HUES48 (cell line): ENCODE measurements around the gene BICDL2.

Source experiments
- H3K27ac ChIP-seq: one replicate; pipeline ENCODE4 v1.7.0; 2013; ENCODE audit warnings: low read depth, low read length, inconsistent platforms
- H3K27me3 ChIP-seq: 2 replicates; pipeline ENCODE4 v1.6.1; 2013; ENCODE audit warnings: mild to moderate bottlenecking, low read length; ENCODE audit not compliant: control insufficient read depth, insufficient read depth
- H3K36me3 ChIP-seq: 2 replicates; pipeline ENCODE4 v1.6.1; 2013; ENCODE audit warnings: low read length; ENCODE audit not compliant: control insufficient read depth, insufficient read depth
- H3K4me1 ChIP-seq: 2 replicates; pipeline ENCODE4 v1.6.1; 2013; ENCODE audit warnings: mild to moderate bottlenecking, low read length; ENCODE audit not compliant: control insufficient read depth, insufficient read depth
- H3K4me3 ChIP-seq: 2 replicates; pipeline ENCODE4 v1.5.1; 2013; ENCODE audit warnings: mild to moderate bottlenecking, low read depth, low read length
- H3K9ac ChIP-seq: 2 replicates; pipeline ENCODE4 v1.6.1; 2013; ENCODE audit warnings: mild to moderate bottlenecking, low read depth, low read length, moderate library complexity
- H3K9me3 ChIP-seq: 2 replicates; pipeline ENCODE4 v1.6.1; 2013; ENCODE audit warnings: low read length; ENCODE audit not compliant: control insufficient read depth, insufficient read depth

BICDL2 gene

DNA sequence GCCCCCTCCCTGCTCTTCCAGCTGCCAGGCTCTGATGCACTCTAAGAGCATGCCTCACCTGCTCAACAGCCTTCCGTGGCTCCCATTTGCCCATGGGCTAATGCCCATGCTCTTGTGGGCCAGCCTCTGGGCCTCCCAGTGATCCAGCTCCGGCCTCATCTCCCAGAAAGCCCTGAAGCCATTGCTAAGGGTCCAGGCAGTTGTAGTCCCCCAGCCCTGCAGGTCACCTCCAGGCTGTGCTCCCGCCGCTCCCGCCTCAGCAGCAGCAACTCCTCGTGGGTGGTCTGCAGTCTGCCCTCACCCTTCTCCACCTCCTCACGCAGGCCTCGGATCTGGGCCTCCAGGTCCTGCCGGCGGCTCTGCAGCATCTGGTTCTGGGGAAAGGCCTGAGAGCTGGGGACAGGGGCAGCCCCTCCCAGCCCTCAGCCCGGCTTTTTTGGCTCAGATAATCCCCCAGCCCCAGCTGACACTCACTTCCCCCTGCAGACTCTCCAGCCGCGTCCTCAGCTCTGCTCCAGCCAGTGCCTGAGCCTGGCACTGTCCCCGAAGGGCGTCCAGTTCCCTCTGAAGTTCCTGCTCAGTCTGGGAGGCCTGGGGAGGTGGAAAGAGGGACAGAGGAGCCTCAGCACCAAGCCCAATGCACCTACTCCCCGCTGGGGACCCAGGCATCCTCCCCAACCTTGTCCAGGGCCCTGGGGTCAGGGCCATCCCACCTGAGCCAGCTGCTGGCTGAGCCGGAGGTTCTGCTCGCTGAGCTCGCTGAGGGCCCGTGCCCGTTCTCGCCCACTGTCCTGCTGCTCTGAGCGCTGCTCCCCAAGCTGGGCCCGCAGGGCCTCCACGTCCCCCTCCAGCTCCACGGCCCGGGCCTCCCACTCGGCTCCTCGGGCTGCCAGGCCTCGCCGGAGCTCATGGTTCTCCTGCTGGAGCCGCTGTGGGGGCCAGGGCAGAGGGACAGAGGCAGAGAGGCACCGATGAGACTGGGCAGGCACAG lies 6.2 kb downstream of the BICDL2 start:
- Histone ChIP-seq H3K27me3 (peaks cover 6% of the 10 kb centered on the region), H3K4me3 (no peak overlapping the region), H3K9ac (no peak overlapping the region), H3K27ac (no peak overlapping the region), H3K9me3 (no peaks in the 10 kb centered on the region), H3K4me1 (peaks cover 12% of the 10 kb centered on the region; the same call in 1 of the 2 replicates), H3K36me3 (peaks cover 20% of the 10 kb centered on the region)

DNA sequence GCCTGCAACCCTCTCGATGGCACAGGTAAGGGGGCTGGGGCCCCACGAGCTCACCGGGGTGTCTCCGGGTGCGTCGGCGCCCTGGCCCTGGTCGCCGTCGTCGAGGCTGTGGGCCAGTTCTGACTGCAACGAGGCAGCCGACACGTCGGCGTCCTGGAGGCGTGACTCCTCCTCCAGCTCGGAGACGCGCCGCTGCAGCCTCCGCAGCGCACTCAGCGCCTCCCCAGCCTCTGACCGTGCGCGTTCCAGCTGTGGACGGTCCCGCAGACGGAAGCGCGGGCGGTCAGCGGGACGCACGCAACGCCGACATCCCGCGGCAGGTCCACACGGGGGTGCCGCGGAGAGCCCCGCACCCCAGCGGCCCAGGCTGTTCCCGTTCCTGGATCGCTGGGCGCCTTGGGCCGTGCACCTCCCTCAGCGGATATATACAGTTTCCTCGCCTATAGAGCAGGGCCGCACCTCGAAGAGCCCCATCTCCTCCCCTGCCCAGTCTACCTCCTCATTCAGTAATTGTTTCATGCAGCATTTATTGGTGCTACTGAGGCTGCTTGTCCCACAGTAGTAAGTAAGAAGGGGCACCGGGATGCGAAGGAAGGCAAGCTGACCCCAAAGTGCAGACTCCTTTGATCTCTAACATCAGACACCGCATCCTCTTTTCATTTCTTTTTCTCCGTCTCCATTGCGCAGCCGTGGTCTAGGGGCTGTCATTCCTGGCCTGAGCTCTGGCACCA lies 7.1 kb downstream of the BICDL2 start:
- H3K27ac ChIP-seq: no peak overlapping the region
- peaks cover 20% of the 10 kb centered on the region for H3K36me3 ChIP-seq
- H3K27me3 ChIP-seq: peaks cover 4% of the 10 kb centered on the region
- no peaks in the 10 kb centered on the region for H3K9me3 ChIP-seq
- peaks cover 11% of the 10 kb centered on the region; the same call in 1 of the 2 replicates for H3K4me1 ChIP-seq
- H3K9ac ChIP-seq: no peak overlapping the region
- H3K4me3 ChIP-seq: no peak overlapping the region

DNA sequence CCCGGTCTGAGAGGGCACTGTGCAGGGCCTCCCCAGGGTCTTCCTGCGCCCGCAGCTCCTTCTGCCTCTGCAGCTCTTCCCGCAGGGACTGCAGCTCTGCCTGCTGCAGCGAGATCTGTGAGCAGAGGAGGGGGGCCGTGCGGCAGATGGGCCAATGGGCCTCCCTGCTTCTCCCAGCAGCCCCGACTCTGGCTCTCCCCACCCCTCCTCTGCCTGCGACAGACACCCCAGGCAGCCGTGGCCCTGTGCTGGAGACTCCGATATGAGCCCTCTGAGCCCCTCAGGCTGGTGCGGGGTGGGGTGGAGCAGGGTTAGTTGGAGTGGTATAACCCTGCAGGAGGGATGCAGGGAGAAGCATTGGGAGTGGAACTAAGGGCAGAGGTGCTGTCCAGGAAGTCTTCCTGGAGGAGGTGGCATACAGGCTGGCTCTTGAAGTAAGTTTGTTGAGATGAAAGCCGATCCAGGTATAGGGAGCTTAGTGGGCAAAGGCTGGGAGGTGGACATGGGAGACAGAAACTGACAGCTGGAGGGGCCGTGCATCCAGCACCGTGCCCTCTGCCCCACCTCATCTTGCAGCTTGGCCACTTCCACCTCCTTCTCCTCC lies 7.9 kb downstream of the BICDL2 start:
- Histone ChIP-seq H3K27ac (no peak overlapping the region), H3K4me3 (no peak overlapping the region), H3K9ac (no peak overlapping the region), H3K4me1 (peaks cover 11% of the 10 kb centered on the region; the same call in 1 of the 2 replicates), H3K36me3 (peaks cover 20% of the 10 kb centered on the region), H3K9me3 (no peaks in the 10 kb centered on the region), H3K27me3 (peaks cover 4% of the 10 kb centered on the region)

DNA sequence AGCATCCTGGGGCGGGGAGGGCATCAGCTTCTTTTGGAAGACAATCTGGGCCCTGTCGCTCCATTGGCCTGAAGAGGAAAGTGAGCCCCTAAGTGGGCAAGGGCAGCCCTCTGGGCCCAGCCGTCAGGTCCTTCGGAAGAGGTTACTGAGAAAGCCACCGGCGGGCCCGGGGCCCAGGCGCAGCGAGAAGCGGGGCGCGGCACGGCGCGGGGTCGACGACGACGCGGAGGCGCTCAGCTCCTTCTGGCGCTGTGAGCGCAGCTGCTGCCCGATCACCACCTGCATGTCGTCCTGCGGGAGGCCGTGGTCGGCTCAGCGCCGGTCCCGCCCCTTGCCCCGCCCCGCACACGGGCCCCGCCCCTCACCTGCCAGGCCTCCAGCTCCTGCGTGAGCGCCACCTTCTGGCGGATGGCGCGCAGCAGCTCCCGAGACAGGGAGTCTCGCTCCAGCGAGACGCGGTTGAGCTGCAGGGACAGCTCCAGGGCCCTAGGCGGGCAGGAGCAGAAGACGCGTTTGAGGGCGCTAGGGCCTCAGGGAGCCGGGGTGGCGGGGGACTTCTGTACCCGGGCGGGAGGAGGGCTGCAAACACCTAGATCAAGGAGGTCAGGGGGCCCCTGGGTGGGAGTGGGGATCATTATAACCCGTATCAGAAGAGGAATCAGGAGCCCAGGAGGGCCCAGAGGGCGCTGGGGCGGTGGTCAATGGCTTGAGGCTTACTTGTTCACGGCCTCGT lies 8.6 kb downstream of the BICDL2 start:
- no peaks in the 10 kb centered on the region for H3K9me3 ChIP-seq
- peaks cover 20% of the 10 kb centered on the region for H3K36me3 ChIP-seq
- peak overlapping the region; percentile 32; the same call in 1 of the 2 replicates for H3K4me3 ChIP-seq
- peak overlapping the region; percentile 46 for H3K27ac ChIP-seq
- peaks cover 11% of the 10 kb centered on the region; the same call in 1 of the 2 replicates for H3K4me1 ChIP-seq
- H3K27me3 ChIP-seq: peaks cover 4% of the 10 kb centered on the region
- H3K9ac ChIP-seq: 0 out of 2 replicates have a peak overlapping the region, but pooled peaks have one; percentile 15

- peaks cover 20% of the 10 kb centered on the region for H3K36me3 ChIP-seq
- H3K9me3 ChIP-seq: no peaks in the 10 kb centered on the region
- no peak overlapping the region for H3K27ac ChIP-seq
- H3K4me3 ChIP-seq: no peak overlapping the region
- H3K9ac ChIP-seq: no peak overlapping the region
- H3K4me1 ChIP-seq: peaks cover 17% of the 10 kb centered on the region
- peaks cover 4% of the 10 kb centered on the region for H3K27me3 ChIP-seq
Measured at GRCh38 chr16:3027489-3027795, 9.3 kb downstream of the BICDL2 start.

DNA sequence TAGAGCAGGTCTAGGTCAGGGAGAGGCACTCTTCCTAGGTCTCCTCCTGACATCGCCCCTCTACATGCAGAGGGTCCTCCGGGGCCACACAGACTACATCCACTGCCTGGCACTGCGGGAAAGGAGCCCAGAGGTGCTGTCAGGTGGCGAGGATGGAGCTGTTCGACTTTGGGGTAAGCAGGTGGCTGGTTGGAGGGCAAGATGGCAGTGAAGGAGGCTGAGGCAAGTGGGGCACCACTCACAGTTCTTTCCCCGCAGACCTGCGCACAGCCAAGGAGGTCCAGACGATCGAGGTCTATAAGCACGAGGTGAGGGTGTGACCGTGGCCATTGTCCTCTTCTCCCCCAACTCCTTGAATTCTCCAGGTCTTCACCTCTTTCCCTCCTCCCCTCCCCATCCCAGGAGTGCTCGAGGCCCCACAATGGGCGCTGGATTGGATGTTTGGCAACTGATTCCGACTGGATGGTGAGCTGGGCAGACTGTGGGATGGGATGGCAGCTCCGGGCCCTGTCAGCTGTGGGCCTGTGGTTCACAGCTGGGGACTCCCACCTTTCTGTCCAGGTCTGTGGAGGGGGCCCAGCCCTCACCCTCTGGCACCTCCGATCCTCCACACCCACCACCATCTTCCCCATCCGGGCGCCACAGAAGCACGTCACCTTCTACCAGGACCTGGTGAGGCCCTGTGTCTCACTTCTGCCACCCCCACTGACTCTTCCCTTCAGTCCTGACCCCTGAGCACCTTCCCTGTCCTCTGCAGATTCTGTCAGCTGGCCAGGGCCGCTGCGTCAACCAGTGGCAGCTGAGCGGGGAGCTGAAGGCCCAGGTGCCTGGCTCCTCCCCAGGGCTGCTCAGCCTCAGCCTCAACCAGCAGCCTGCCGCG lies 9.9 kb downstream of the BICDL2 start:
- H3K27me3 ChIP-seq: peaks cover 4% of the 10 kb centered on the region
- peaks cover 23% of the 10 kb centered on the region for H3K36me3 ChIP-seq
- no peak overlapping the region for H3K4me3 ChIP-seq
- no peak overlapping the region for H3K9ac ChIP-seq
- no peak overlapping the region for H3K27ac ChIP-seq
- H3K4me1 ChIP-seq: peaks cover 22% of the 10 kb centered on the region
- no peaks in the 10 kb centered on the region for H3K9me3 ChIP-seq

DNA sequence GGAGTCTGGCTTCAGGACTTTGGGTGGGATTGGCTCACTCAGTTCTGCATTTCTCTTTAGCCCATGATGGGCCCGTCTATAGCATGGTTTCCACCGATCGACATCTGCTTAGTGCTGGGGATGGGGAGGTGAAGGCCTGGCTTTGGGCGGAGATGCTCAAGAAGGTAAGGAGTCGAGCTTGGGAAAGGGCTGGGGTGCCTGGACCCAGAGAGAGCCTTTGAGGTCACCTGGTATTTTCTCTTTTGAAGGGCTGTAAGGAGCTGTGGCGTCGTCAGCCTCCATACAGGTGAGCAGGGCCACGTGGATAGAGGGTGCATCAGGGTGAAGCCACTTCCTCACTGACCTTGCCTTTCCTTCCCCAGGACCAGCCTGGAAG lies 10.8 kb downstream of the BICDL2 start:
- H3K27me3 ChIP-seq: peaks cover 4% of the 10 kb centered on the region
- peaks cover 23% of the 10 kb centered on the region for H3K36me3 ChIP-seq
- H3K9me3 ChIP-seq: no peaks in the 10 kb centered on the region
- no peak overlapping the region for H3K9ac ChIP-seq
- no peak overlapping the region for H3K27ac ChIP-seq
- H3K4me1 ChIP-seq: peaks cover 19% of the 10 kb centered on the region
- no peak overlapping the region for H3K4me3 ChIP-seq

DNA sequence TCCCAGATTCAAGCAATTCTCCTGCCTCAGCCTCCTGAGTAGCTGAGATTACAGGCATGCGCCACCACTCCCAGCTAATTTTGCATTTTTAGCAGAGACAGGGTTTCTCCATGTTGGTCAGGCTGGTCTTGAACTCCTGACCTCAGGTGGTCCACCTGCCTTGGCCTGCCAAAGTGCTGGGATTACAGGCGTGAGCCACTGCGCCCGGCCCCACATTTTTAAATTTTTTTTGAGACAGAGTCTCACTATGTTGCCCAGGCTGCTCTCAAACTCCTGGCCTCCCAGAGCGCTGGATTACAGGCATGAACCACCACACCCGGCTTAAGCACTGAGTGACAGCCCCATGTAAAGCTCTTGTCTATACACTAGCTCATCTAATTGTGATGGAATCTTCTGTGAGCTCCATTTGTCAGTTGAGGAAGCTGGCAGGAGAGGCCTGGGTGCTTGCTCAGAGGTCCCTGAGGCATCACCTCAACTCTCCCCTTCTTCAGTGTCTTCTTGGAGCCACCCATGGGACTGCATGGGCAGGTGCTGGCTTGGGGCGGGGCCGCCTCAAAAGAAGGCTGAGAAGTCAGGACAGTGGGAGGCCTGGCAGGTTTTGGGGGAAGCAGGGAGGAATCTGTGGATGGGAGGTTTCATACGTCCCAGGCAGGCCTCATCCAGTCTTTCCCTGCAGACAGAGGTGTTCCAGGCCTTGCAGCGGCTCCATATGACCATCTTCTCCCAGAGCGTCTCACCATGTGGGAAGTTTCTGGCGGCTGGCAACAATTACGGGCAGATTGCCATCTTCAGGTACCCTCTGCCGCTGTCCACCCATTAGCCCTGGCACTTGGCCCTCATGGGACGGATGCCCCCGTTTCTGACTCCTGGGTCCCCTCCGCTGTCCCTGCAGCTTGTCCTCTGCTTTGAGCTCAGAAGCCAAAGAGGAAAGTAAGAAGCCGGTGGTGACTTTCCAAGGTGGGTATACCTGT lies 11.4 kb downstream of the BICDL2 start:
- peaks cover 23% of the 10 kb centered on the region for H3K36me3 ChIP-seq
- H3K27ac ChIP-seq: no peak overlapping the region
- H3K9me3 ChIP-seq: no peaks in the 10 kb centered on the region
- H3K4me3 ChIP-seq: no peak overlapping the region
- H3K27me3 ChIP-seq: peaks cover 4% of the 10 kb centered on the region
- H3K9ac ChIP-seq: no peak overlapping the region
- peaks cover 19% of the 10 kb centered on the region for H3K4me1 ChIP-seq
